GM10248 (cell line): ENCODE measurements around the gene PEX10.

Experiments used
- CTCF ChIA-PET: fragments of 300-600 bp; sonication (Branson Sonifier 250); formaldehyde crosslinking; extraction: SDS; loops from one replicate; lab custom pipeline; 2021; ENCODE audit warnings: antibody characterized with exemption; lab: Yijun Ruan, JAX
- POLR2A ChIA-PET: fragments of 350-650 bp; sonication (Branson Sonifier 250); formaldehyde crosslinking; extraction: SDS; loops from one replicate; lab custom pipeline; 2020; ENCODE audit warnings: antibody characterized with exemption; lab: Yijun Ruan, JAX
- DNase-seq: peaks from one replicate; pipeline ENCODE4 v3.0.0; 2012; ENCODE audit errors: extremely low spot score
- TF ChIP-seq, protein P1 (sequence below): IDR thresholded peaks from 2 replicates; pipeline ENCODE4 v1.5.1; 2012; ENCODE audit warnings: mild to moderate bottlenecking, low read depth; ENCODE audit errors: extremely low read depth, missing control alignments, control extremely low read depth

PEX10 gene

GRCh38 chr1:2404890-2405511 lies 7.4 kb downstream of the PEX10 start:
- ChIA-PET POLR2A (no interaction called here), CTCF (no interaction called here)
- no peak for DNase-seq
- TF ChIP-seq, protein P1, sequence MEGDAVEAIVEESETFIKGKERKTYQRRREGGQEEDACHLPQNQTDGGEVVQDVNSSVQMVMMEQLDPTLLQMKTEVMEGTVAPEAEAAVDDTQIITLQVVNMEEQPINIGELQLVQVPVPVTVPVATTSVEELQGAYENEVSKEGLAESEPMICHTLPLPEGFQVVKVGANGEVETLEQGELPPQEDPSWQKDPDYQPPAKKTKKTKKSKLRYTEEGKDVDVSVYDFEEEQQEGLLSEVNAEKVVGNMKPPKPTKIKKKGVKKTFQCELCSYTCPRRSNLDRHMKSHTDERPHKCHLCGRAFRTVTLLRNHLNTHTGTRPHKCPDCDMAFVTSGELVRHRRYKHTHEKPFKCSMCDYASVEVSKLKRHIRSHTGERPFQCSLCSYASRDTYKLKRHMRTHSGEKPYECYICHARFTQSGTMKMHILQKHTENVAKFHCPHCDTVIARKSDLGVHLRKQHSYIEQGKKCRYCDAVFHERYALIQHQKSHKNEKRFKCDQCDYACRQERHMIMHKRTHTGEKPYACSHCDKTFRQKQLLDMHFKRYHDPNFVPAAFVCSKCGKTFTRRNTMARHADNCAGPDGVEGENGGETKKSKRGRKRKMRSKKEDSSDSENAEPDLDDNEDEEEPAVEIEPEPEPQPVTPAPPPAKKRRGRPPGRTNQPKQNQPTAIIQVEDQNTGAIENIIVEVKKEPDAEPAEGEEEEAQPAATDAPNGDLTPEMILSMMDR = no peak

GRCh38 chr1:2404142-2404889 lies 8.0 kb downstream of the PEX10 start:
- DNase-seq = no peak
- ChIA-PET CTCF (no interaction called here), POLR2A (no interaction called here)
- TF ChIP-seq, protein P1 = no peak

- TF ChIP-seq, protein P1 = no peak
- DNase-seq = no peak
- ChIA-PET POLR2A (no interaction called here), CTCF (interaction anchor here (1.1 kb wide), 1 partner anchor 12 kb away, joined by 3 read pairs; the partner anchor contains the start of genes MORN1 and RER1)
Observed at GRCh38 chr1:2403273-2403672, 9.1 kb downstream of the PEX10 start.

GRCh38 chr1:2402420-2402819 lies 9.9 kb downstream of the PEX10 start:
- CTCF ChIA-PET = interaction anchor here (1.0 to 1.1 kb wide), 2 partner anchors 11 kb away, joined by 3 read pairs; partner anchors contain the start of genes MORN1 and RER1
- DNase-seq = no peak
- TF ChIP-seq, protein P1 = no peak
- POLR2A ChIA-PET = no interaction called here

DNA sequence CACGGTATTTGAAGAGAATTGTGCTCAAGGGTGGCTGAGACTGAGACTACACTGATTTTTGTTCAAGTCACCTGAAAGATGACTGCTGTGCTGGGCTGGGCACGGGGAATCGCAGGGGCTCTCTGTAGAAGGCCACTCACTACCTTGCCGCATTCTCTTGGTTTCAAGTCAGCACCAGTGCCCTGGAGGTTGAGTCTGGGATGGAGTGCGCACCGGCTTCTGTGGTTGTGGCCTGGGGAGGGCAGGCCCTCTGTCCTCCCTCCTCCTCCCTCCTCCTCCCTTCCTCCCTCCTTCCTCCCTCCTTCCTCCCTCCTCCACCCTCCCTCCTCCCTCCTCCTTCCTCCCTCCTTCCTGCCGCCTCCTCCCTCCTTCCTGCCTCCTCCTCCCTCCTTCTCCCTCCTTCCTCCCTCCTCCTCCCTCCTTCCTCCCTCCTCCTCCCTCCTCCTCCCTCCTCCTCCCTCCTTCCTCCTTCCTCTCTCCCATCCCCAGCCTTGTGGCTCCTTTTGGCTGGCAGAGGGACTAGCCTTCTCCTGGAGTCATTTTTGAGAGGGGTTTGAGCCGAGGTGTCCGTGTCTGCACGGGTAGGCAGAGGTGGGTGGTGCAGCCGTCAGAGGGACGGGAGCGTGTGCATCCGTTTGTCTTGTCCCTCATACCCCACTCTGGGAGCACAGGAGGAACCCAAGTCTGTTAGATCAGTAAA lies 11.3 kb downstream of the PEX10 start:
- ChIA-PET POLR2A (no interaction called here), CTCF (interaction anchor here (1.0 kb wide), 1 partner anchor 10 kb away, joined by 3 read pairs; the partner anchor contains the start of genes MORN1 and RER1)
- TF ChIP-seq, protein P1 = no peak
- no peak for DNase-seq

DNA sequence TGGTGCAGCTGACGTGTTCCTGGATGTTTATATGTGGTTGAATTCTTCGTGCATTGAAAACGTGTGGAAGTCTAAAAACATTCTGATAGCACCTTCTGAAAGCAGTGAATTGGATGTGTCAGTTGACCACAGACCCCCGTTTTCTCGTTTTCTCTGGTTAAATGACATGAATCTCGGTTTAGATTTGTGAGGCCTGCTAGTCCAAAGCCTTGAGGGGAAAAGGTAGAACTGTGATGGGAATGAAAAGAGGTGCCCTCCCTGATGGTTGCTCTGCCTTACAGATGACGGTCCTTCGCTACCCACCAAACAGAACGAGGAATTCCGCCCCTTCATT lies 11.8 kb downstream of the PEX10 start:
- ChIA-PET CTCF (no interaction called here), POLR2A (no interaction called here)
- TF ChIP-seq, protein P1 = no peak
- no peak for DNase-seq
